Measurements from ENCODE around the gene FCHSD2. TPM values are rescaled to one million over a fixed set of nuclear protein-coding genes. Genes with fewer than 3 reads are reported as not detected.

Gene FCHSD2
- total and polyA plus RNA-seq, 9 of the 15 experiments (the other 6 are each of a cell fraction or from before 2014, with no cell fraction given) = 1.8 to 14.7 (median 6.4) TPM

DNA sequence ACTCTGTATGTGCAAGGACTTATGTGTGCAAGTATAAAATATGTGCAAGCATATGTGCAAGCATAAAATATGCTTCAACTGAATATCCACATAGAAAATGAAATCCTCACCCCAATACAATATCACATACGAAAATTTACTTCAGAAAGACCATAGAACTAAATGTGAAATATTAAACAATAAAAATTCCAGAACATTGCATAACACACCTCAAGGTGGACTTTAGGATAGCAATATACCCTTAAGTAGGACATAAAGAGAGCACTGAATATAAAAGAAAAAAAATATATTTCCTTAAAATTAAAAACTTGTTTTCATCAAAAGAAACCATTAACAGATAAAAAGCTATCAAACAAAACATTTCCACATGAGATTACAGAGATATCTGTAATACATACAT is 67.8 kb downstream of the FCHSD2 start (continued):
- TF ChIP-seq CUX1 (CRISPR knock-in tag; IDR thresholded peaks at IDR 0.05) = no peak

GRCh38 chr11:73072935-73073481 is 69.1 kb downstream of the FCHSD2 start:
- ChIA-PET POLR2A (interaction anchor here (1.4 kb wide), 1 partner anchor 16 kb away, joined by 3 read pairs; no protein-coding TSS in a partner anchor), CTCF (ENCODE audit: low intra/inter-chr PET ratio) (no interaction called here)
- 43% methylated on average over 2 of the region's 2 CpGs for WGBS (ENCODE audit: insufficient coverage, low coverage, missing lambda C conversion rate)
- no peaks in the 10 kb centered on the region; the same call in 1 of the 2 replicates for H3K9me3 ChIP-seq (replicated peaks; ENCODE audit: control insufficient read depth, insufficient read depth, low read depth, low read length)
- FAIRE-seq = no peak
- no peak overlapping the region for H3K9ac ChIP-seq (ENCODE audit: insufficient read depth in 1 of 2, low read depth in 2 of 2, low read length in 2 of 2)
- H2AFZ ChIP-seq (ENCODE audit: low read depth, low read length) = no peak overlapping the region
- H3K4me1 ChIP-seq (replicated peaks in 1 of 2; ENCODE audit: control insufficient read depth in 2 of 2, insufficient read depth in 2 of 2, low read length in 2 of 2) = no peaks in the 10 kb centered on the region
- H3K9me1 ChIP-seq (ENCODE audit: control insufficient read depth, insufficient read depth, low read length) = no peaks in the 10 kb centered on the region
- in situ Hi-C loops (cut with MboI) = no loop called here
- H3K4me3 ChIP-seq = no peak overlapping the region
- no peaks in the 10 kb centered on the region for H3K27me3 ChIP-seq (ENCODE audit: control insufficient read depth in 2 of 2, insufficient read depth in 2 of 2, low read length in 2 of 2)
- H3K4me2 ChIP-seq (ENCODE audit: insufficient read depth, low read length) = no peak overlapping the region
- BruUV-seq (replicated peaks) = no TSS peak
- no peaks in the 10 kb centered on the region for H4K20me1 ChIP-seq (replicated peaks; ENCODE audit: control insufficient read depth, insufficient read depth, low read length)
- TF ChIP-seq FOXA3 (CRISPR knock-in tag; conservative IDR thresholded peaks at IDR 0.05 in 1 of 2, IDR thresholded peaks at IDR 0.05 in 1 of 2) (peak in 1 of 2 experiments; percentile 85; a peak in 2 of 4 replicates), TAF7 (tag; IDR thresholded peaks at IDR 0.05) (no peak)
- ATAC-seq = no peak; the same call in 2 of the 3 replicates
- H3K36me3 ChIP-seq (ENCODE audit: control insufficient read depth, insufficient read depth, low read length) = no peaks in the 10 kb centered on the region
- H3K79me2 ChIP-seq (ENCODE audit: control insufficient read depth, insufficient read depth, low read length) = no peaks in the 10 kb centered on the region
- DNase-seq (ENCODE audit: extremely low read depth in 1 of 4, low spot score in 3 of 4) = no peak
- H3K27ac ChIP-seq (ENCODE audit: extremely low read depth, low read depth, low read length) = no peak overlapping the region
- intact Hi-C loops (cut with micrococcal nuclease) = no loop called here

All from K562 (cell line).